OCI-LY3 (cell line): Measurements from ENCODE around the gene RREB1.

ENCODE experiments used
- H2AFZ ChIP-seq: fragments of 200-600, 300-600 bp; shearing (Covaris generic); 2 replicates; pipeline ENCODE4 v1.6.0; 2014; ENCODE audit warnings: antibody characterized with exemption, low read depth, low read length
- H3K27ac ChIP-seq: fragments of 200-600, 300-600 bp; sonication (generic); 2 replicates; pipeline ENCODE4 v1.5.1; 2014; ENCODE audit warnings: mild to moderate bottlenecking, low read length, moderate library complexity, mixed read lengths
- H3K27me3 ChIP-seq: fragments of 200-600, 300-600 bp; sonication (generic); 2 replicates; pipeline ENCODE4 v1.6.1; 2014; ENCODE audit warnings: low read depth, low read length, mixed read lengths
- H3K36me3 ChIP-seq: fragments of 200-600, 300-600 bp; sonication (generic); replicated peaks from 2 replicates; pipeline ENCODE3; 2014; ENCODE audit warnings: low read depth, low read length, mixed read lengths
- H3K4me1 ChIP-seq: fragments of 300-600, 200-600 bp; sonication (generic); 2 replicates; pipeline ENCODE4 v1.6.1; 2014; ENCODE audit warnings: low read length, mixed read lengths
- H3K4me2 ChIP-seq: fragments of 200-600, 300-600 bp; sonication (generic); 2 replicates; pipeline ENCODE4 v1.6.1; 2014; ENCODE audit warnings: low read length, mixed read lengths
- H3K4me3 ChIP-seq: fragments of 300-600, 200-600 bp; sonication (generic); 2 replicates; pipeline ENCODE4 v1.5.1; 2014; ENCODE audit warnings: antibody characterized with exemption, mild to moderate bottlenecking, low read length, moderate library complexity
- H3K79me2 ChIP-seq: fragments of 300-600, 200-600 bp; shearing (Covaris generic); 2 replicates; pipeline ENCODE4 v1.6.1; 2014; ENCODE audit warnings: mild to moderate bottlenecking, low read length, mixed read lengths
- H3K9ac ChIP-seq: fragments of 300-600, 200-600 bp; shearing (Covaris generic); 2 replicates; pipeline ENCODE4 v1.6.0; 2014; ENCODE audit warnings: mild to moderate bottlenecking, low read length, moderate library complexity
- H3K9me3 ChIP-seq: fragments of 200-600, 300-600 bp; shearing (Covaris generic); 2 replicates; pipeline ENCODE4 v1.6.1; 2014; ENCODE audit warnings: low read length, mixed read lengths; ENCODE audit not compliant: insufficient read depth
- H4K20me1 ChIP-seq: fragments of 200-600, 300-600 bp; sonication (generic); 2 replicates; pipeline ENCODE4 v1.6.1; 2016; ENCODE audit warnings: low read length, mixed read lengths; ENCODE audit not compliant: insufficient read depth
- CTCF ChIP-seq: fragments of 200-600, 300-600 bp; sonication (generic); IDR thresholded peaks from 2 replicates; pipeline ENCODE4 v1.5.1; 2014; ENCODE audit warnings: antibody characterized with exemption, low read length, low read depth
- EZH2phosphoT487 ChIP-seq: fragments of 200-600 bp; shearing (Covaris generic); IDR thresholded peaks from 2 replicates; pipeline ENCODE4 v1.6.1; 2018; ENCODE audit warnings: antibody characterized with exemption, mixed run types, low read depth

Gene RREB1

GRCh38 chr6:7152462-7152861, 44.7 kb downstream of the RREB1 start:
- Histone ChIP-seq H2AFZ (no peak overlapping the region), H3K9me3 (no peaks in the 10 kb centered on the region), H3K4me1 (peaks cover 67% of the 10 kb centered on the region), H3K79me2 (peaks cover 96% of the 10 kb centered on the region), H3K4me2 (no peak overlapping the region), H3K27ac (no peak overlapping the region), H4K20me1 (peaks cover 85% of the 10 kb centered on the region), H3K27me3 (no peaks in the 10 kb centered on the region), H3K9ac (no peak overlapping the region), H3K4me3 (no peak overlapping the region), H3K36me3 (peaks cover 5% of the 10 kb centered on the region)
- TF ChIP-seq CTCF (no peak), EZH2phosphoT487 (no peak)

GRCh38 chr6:7153789-7154188, 46.0 kb downstream of the RREB1 start:
- no peaks in the 10 kb centered on the region for H3K27me3 ChIP-seq
- no peak overlapping the region for H3K9ac ChIP-seq
- peaks cover 65% of the 10 kb centered on the region for H3K4me1 ChIP-seq
- H3K4me3 ChIP-seq, result peak overlapping the region; percentile 63
- peak overlapping the region; percentile 82 for H3K4me2 ChIP-seq
- H3K79me2 ChIP-seq, result peaks cover 95% of the 10 kb centered on the region
- H3K9me3 ChIP-seq, result no peaks in the 10 kb centered on the region
- TF ChIP-seq EZH2phosphoT487, result no peak
- TF ChIP-seq CTCF, result no peak
- peaks cover 92% of the 10 kb centered on the region for H4K20me1 ChIP-seq
- H3K36me3 ChIP-seq, result peaks cover 5% of the 10 kb centered on the region
- no peak overlapping the region for H2AFZ ChIP-seq
- peak overlapping the region; percentile 57 for H3K27ac ChIP-seq

GRCh38 chr6:7154341-7155139, 46.8 kb downstream of the RREB1 start:
- Histone ChIP-seq H3K9ac (no peak overlapping the region), H3K4me2 (peak overlapping the region; percentile 82), H3K4me3 (peak overlapping the region; percentile 63), H3K36me3 (peaks cover 5% of the 10 kb centered on the region), H3K9me3 (no peaks in the 10 kb centered on the region), H4K20me1 (peaks cover 94% of the 10 kb centered on the region), H3K4me1 (peaks cover 62% of the 10 kb centered on the region), H3K27ac (peak overlapping the region; percentile 57), H2AFZ (no peak overlapping the region), H3K27me3 (no peaks in the 10 kb centered on the region), H3K79me2 (peaks cover 95% of the 10 kb centered on the region)
- TF ChIP-seq CTCF (no peak), EZH2phosphoT487 (no peak)

- Histone ChIP-seq H3K4me2 (peak overlapping the region; percentile 82), H3K79me2 (peaks cover 91% of the 10 kb centered on the region), H3K27me3 (no peaks in the 10 kb centered on the region), H3K9ac (no peak overlapping the region), H3K27ac (no peak overlapping the region), H3K4me1 (peaks cover 49% of the 10 kb centered on the region), H4K20me1 (peaks cover 96% of the 10 kb centered on the region), H2AFZ (no peak overlapping the region), H3K9me3 (no peaks in the 10 kb centered on the region), H3K4me3 (no peak overlapping the region), H3K36me3 (peaks cover 5% of the 10 kb centered on the region)
- TF ChIP-seq CTCF, result no peak
- no peak for TF ChIP-seq EZH2phosphoT487
These were observed 48.3 kb downstream of the RREB1 start for GRCh38 chr6:7155871-7156579.
